IPS DF 6.9 (cell line): Measurements from ENCODE around the gene RTP3.
"Not testable (repeated sequence)": the region's sequence is repeated elsewhere in the genome, so short reads cannot be mapped to it uniquely, and the experiment has no call there.

Source experiments
- DNase-seq: peaks from one replicate; pipeline ENCODE4 v3.0.0-alpha.2; 2013; ENCODE audit warnings: low read depth, low spot score
- H3K27ac ChIP-seq: one replicate; pipeline ENCODE4 v1.5.1; 2013; ENCODE audit warnings: low read length, control low read depth
- H3K27me3 ChIP-seq: 2 replicates; pipeline ENCODE4 v1.6.1; 2013; ENCODE audit warnings: mild to moderate bottlenecking, low read length; ENCODE audit not compliant: control insufficient read depth, insufficient read depth
- H3K36me3 ChIP-seq: 2 replicates; pipeline ENCODE4 v1.6.1; 2013; ENCODE audit warnings: low read length; ENCODE audit not compliant: control insufficient read depth, insufficient read depth
- H3K4me1 ChIP-seq: 2 replicates; pipeline ENCODE4 v1.6.1; 2013; ENCODE audit warnings: low read length; ENCODE audit not compliant: control insufficient read depth, insufficient read depth
- H3K4me3 ChIP-seq: 2 replicates; pipeline ENCODE4 v1.5.1; 2013; ENCODE audit warnings: mild to moderate bottlenecking, low read length
- H3K9me3 ChIP-seq: 2 replicates; pipeline ENCODE4 v1.6.1; 2013; ENCODE audit warnings: low read length, inconsistent platforms; ENCODE audit not compliant: control insufficient read depth, insufficient read depth
- WGBS: extraction: QIAGEN DNeasy Blood & Tissue Kit; methylation state at CpG from one replicate; pipeline ENCODE4 v1.1.7; 2013; ENCODE audit warnings: mixed read lengths, missing lambda C conversion rate; ENCODE audit not compliant: insufficient read length, insufficient coverage; 5-methylcytosine and 5-hydroxymethylcytosine counted together

Gene RTP3

DNA sequence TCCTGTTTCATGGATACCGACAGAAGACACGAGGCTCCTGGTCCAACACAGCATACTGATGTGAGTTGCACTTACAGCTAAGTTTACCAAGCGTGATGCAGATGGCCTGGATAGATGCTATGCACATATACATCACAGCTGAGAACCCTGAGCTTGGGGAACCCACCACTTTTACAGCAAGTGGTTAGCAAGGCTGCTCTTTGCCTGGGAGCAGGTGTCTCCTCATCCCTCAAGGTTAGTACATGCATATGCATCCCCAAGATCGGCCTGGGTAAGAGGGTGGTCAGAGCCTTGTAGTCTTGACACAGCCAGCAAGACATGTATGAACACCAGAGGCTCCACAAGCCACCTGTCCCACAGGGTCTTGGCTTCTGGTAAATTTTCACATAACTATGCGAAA lies 40.0 kb downstream of the RTP3 start:
- Histone ChIP-seq H3K4me1 (no peaks in the 10 kb centered on the region), H3K9me3 (no peaks in the 10 kb centered on the region), H3K27ac (no peak overlapping the region), H3K4me3 (no peak overlapping the region), H3K27me3 (no peaks in the 10 kb centered on the region), H3K36me3 (no peaks in the 10 kb centered on the region)
- DNase-seq = no peak
- WGBS = no CpG with 5 or more reads among the region's 5 CpGs

DNA sequence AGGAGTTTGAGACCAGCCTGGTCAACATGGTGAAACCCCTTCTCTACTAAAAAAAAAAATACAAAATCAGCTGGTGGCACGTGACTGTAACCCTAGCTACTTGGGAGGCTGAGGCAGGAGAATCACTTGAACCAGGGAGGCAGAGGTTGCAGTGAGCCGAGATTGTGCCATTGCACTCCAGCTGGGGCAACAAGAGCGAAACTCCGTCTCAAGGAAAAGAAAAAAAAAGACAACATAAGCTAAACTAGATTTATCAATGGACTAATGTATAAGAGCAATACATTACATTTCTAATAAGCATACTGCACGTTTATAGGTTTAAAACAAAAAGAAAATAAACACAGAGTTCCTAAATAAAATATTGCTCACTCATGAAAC lies 40.6 kb downstream of the RTP3 start:
- WGBS = no CpG with 5 or more reads among the region's 5 CpGs
- H3K27ac ChIP-seq, DNase-seq, H3K9me3 ChIP-seq, H3K27me3 ChIP-seq, H3K4me3 ChIP-seq, H3K36me3 ChIP-seq, H3K4me1 ChIP-seq: not testable (repeated sequence)

DNA sequence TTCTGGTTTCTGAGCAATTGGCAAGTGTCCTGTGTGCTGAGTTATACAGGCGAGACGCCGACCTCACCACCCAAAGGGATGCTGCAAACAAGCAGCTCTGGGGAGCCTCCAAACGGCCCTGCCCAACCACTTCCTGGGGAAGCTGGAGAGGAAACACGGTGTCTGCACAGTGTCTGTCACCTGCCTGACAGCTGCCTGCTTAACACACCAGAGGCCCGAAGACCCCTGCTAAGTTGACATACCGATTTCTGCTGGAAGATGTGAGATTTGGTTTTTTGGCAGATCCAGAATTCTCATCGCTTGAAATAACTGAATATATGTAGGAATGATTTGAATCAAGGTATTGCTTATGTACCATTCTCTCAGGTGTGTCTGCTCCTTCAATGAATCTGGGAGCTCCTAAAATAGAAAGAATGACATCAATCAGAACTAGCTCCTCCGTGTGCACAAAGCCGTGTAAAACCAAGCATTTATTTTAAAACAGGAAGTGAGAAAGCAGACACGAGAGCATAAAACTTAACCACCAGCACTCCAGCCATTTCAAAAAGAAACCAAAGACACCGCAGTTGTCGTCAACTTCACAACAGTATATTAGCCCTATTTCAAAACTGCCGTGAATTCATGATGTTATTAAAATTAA lies 41.1 kb downstream of the RTP3 start:
- no peaks in the 10 kb centered on the region for H3K9me3 ChIP-seq
- no peak for DNase-seq
- H3K4me3 ChIP-seq = no peak overlapping the region
- H3K36me3 ChIP-seq = no peaks in the 10 kb centered on the region
- no peaks in the 10 kb centered on the region for H3K4me1 ChIP-seq
- no peak overlapping the region for H3K27ac ChIP-seq
- H3K27me3 ChIP-seq = no peaks in the 10 kb centered on the region
- no CpG with 5 or more reads among the region's 14 CpGs for WGBS

DNA sequence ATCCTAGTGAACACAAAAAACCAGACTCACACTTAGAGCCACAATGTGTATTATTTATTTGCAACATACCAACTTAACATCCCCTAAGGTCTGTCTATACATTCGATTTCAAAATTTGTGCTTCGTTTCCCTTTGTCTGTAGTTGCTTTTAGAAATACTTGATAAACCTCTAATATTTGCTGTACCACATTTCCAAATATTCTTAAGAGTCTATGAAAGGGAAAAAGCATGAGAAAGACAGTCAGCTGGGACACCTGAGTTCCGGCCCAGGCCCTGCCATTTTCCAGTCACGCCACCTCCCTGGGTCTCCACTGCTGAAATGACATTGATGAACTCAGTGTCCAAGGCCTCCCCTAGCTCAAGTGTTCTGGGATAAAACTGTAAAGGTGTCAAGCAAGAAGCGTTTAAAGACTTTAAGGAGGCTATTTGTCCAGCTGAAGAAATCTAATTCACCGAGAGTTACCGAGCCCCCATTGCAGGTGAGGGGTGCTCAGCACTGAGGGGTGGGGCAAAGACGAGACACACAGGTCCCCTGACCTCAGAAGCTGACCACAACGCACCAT lies 41.7 kb downstream of the RTP3 start:
- Histone ChIP-seq H3K27ac (no peak overlapping the region), H3K4me3 (no peak overlapping the region), H3K9me3 (no peaks in the 10 kb centered on the region), H3K36me3 (no peaks in the 10 kb centered on the region), H3K4me1 (no peaks in the 10 kb centered on the region), H3K27me3 (no peaks in the 10 kb centered on the region)
- WGBS = no CpG with 5 or more reads among the region's 9 CpGs
- no peak for DNase-seq

DNA sequence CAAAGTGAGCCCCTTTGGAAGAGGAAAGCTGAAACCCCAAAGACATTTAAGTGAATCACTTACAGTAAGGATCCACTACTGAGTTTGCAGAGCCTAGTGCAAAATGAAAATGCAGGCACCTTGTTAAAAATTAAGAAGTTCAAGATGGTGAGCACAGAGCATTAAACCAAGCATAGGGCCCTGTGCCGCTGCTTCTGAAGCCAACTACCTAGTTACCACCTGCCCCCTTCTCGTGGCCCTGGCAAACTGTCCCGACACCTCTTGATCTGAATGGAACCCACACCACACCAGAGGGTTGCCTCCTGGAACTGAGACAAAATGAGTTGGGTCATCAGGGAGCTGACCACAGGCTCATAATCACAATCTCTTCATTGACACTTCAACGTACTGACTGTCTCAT lies 42.8 kb downstream of the RTP3 start:
- H3K4me3 ChIP-seq = no peak overlapping the region
- no peak overlapping the region for H3K27ac ChIP-seq
- H3K36me3 ChIP-seq = no peaks in the 10 kb centered on the region
- no peaks in the 10 kb centered on the region for H3K27me3 ChIP-seq
- H3K9me3 ChIP-seq = no peaks in the 10 kb centered on the region
- H3K4me1 ChIP-seq = peaks cover 5% of the 10 kb centered on the region; the same call in 1 of the 2 replicates
- 100% methylated on average over 1 of the region's 4 CpGs for WGBS
- DNase-seq = no peak

DNA sequence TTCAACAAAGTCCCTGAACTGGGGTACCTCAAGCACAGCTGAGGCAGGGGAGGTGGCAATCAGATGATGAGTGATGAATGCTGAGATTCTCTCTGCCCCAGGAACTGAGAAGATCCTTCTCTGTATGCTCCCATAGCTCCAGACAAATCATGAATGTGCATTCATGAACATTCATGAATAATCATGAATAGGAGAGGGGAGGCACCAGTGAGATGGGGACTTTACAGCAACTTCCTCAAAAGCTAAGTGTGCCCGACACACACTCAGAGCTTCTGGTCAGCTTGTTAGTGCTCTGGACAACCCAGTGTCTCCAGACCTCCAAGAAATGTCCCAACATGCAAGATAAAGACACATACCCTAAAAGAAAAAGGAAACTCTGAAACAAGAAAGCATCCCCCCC lies 44.1 kb downstream of the RTP3 start:
- Histone ChIP-seq H3K27ac (no peak overlapping the region), H3K36me3 (no peaks in the 10 kb centered on the region), H3K4me3 (no peak overlapping the region), H3K4me1 (peaks cover 8% of the 10 kb centered on the region; the same call in 1 of the 2 replicates), H3K9me3 (no peaks in the 10 kb centered on the region), H3K27me3 (no peaks in the 10 kb centered on the region)
- DNase-seq = no peak
- no CpG with 5 or more reads among the region's 1 CpG for WGBS

DNA sequence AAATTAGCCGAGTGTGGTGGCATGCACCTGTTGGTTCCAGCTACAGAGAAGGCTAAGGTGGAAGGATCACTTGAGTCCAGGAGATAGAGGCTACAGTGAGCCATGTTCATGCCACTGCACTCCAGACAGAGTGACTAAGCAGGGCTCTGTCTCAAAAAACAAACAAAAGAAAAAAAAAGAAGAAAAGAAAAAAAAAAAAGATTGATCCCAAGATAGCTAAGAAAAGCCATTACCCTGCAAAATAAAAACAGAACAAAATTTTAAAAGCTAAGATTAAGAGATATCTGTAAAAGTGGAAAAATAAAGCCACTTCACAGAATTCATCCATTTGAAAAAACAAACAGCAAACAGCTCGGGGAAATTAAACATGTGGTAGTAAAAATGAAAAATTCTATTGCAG lies 44.6 kb downstream of the RTP3 start:
- Histone ChIP-seq H3K27ac (no peak overlapping the region), H3K4me3 (no peak overlapping the region), H3K36me3 (no peaks in the 10 kb centered on the region), H3K4me1 (peaks cover 9% of the 10 kb centered on the region; the same call in 1 of the 2 replicates), H3K27me3 (no peaks in the 10 kb centered on the region), H3K9me3 (no peaks in the 10 kb centered on the region)
- WGBS = no CpG with 5 or more reads among the region's 2 CpGs
- DNase-seq = no peak

DNA sequence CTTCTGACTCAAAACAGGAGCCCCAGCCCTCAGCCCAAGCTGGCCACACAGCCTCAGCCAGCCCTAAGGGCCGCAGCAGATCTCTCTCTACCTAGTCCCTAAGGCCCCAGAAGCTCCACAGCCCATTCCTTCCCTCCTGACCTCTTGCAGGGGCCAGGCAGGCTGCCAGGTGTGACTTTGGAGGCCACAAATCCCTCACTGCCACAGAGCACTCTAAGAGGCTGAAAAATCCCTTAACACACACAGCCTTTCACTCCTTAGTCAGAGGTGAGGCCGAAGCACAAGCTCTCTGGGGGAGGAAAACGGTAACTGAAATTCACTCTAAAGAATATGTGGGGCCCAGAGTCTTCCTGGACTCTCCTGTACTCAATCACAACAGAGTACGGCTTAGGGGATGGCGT lies 45.0 kb downstream of the RTP3 start:
- no peaks in the 10 kb centered on the region for H3K9me3 ChIP-seq
- WGBS = no CpG with 5 or more reads among the region's 5 CpGs
- H3K4me1 ChIP-seq = peaks cover 9% of the 10 kb centered on the region; the same call in 1 of the 2 replicates
- no peaks in the 10 kb centered on the region for H3K27me3 ChIP-seq
- DNase-seq = no peak
- no peaks in the 10 kb centered on the region for H3K36me3 ChIP-seq
- H3K27ac ChIP-seq = no peak overlapping the region
- no peak overlapping the region for H3K4me3 ChIP-seq

DNA sequence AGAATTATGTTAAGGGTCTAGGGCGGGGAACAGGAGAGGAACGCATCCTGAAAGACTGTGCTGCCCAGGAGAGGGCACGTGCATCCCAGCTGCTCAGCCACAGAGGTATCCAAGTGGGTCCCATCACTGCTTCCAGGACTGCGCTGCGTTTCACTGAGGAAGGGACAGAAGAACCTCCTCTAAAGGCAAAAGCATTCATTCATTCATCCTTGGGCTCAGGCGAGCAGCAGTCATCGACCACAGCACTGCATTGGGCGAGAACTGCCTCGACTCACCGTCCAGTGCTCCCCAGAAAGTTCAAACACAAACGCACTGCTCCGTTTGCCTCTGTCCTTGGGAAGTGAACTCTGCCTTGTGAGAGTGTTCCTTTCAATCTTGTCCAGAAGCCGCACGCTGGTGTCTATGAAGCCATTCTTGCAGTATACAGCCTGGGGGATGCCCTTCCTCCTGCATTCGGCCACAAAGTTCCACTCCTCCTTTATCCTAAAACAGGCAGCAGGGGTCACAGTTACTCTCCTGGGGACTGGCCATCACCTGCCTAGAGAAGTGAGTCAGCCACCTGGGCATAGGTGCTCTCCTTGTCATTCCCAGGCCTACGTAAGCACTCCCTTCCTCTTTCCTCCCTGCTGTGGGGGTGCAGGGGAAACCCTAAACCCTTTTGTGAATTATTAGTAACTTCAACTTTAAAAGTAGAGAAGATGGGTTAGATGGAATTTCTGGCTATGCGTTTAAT lies 47.2 kb downstream of the RTP3 start:
- Histone ChIP-seq H3K4me3 (no peak overlapping the region), H3K4me1 (peaks cover 9% of the 10 kb centered on the region; the same call in 1 of the 2 replicates), H3K27ac (no peak overlapping the region)

DNA sequence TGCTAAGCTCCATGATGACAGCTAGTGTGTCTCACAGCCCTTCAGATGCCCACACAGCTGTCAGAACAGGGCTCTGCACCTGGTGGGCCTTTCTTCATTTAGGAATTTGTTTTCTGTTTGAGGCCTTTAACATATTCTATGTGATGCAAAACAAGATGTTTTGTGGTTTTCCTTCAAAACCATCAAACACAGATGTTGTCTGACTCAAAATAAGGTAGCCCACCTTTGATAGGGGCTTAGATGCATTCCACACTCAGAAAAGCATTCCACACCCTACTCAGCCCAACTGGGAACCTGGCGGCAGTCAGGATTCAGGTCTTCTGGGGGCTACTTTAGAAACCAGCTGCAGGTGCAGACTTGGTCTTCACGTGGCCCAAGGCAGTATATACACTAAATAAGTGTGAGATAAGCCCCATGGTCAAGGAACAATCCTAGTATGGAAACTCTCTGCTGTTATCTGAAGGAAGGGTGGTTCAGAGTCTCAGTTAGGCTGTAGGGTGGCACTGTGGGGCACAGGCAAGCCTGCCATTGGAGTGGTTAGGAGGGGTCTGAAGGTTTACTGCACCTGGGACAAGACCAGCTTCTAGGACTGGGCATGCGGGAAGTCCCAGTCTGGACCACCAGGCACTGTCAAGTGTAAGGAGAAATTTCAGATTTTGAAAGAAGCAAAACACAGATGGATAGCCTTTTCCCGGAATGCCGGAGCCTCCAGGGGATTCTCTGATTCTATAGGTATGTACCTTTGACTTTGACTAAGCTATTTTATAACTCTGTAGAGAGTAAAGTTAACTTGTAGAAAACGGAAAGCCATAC lies 48.2 kb downstream of the RTP3 start:
- Histone ChIP-seq H3K4me3 (no peak overlapping the region), H3K27ac (no peak overlapping the region), H3K9me3 (no peaks in the 10 kb centered on the region), H3K27me3 (no peaks in the 10 kb centered on the region), H3K36me3 (peaks cover 2% of the 10 kb centered on the region; the same call in 1 of the 2 replicates), H3K4me1 (peaks cover 9% of the 10 kb centered on the region; the same call in 1 of the 2 replicates)
- no CpG with 5 or more reads among the region's 6 CpGs for WGBS
- no peak for DNase-seq

More for the DNA sequence above, 47.2 kb downstream of the RTP3 start:
- WGBS = no CpG with 5 or more reads among the region's 17 CpGs
- H3K27me3 ChIP-seq = no peaks in the 10 kb centered on the region
- H3K9me3 ChIP-seq = no peaks in the 10 kb centered on the region
- H3K36me3 ChIP-seq = no peaks in the 10 kb centered on the region
- no peak for DNase-seq
